Thyroid gland (tissue), 4 donors: ENCODE results near the gene CMTM1. TPM values are rescaled to one million over a fixed set of nuclear protein-coding genes. Genes with fewer than 3 reads are reported as not detected.

Experiments used
- DNase-seq, 2 donors: peaks; one replicate each; pipeline ENCODE4 v3.0.0-alpha.2; 2019
- H3K27ac ChIP-seq, 3 donors: fragments of 200-600 bp; sonication (generic); 1 replicate in 2 of 3; 2 replicates in 1 of 3; pipeline ENCODE4 v1.5.1; 2016 to 2019; ENCODE audit warnings: mild to moderate bottlenecking in 1 of 3, moderate library complexity in 1 of 3
- H3K27me3 ChIP-seq: fragments of 200-600 bp; sonication (generic); one replicate; pipeline ENCODE4 v1.5.1; 2019
- H3K36me3 ChIP-seq, 2 donors: fragments of 200-600 bp; sonication (generic); one replicate each; pipeline ENCODE4 v1.5.1; 2016 to 2019
- H3K4me1 ChIP-seq, 2 donors: fragments of 200-600 bp; sonication (generic); one replicate each; pipeline ENCODE4 v1.5.1; 2017 to 2019
- H3K4me3 ChIP-seq, 3 donors: fragments of 200-600 bp; sonication (generic); replicated peaks in 1 of 3; 1 replicate in 2 of 3; 2 replicates in 1 of 3; pipeline ENCODE4 v1.5.1; 2016; ENCODE audit warnings: mild to moderate bottlenecking in 1 of 3
- H3K9me3 ChIP-seq: fragments of 200-600 bp; sonication (generic); one replicate; pipeline ENCODE4 v1.5.1; 2017
- POLR2A ChIP-seq, 2 donors: fragments of 450-650 bp; IDR thresholded peaks; one replicate each; pipeline ENCODE4 v1.6.1; 2017; ENCODE audit warnings: antibody characterized with exemption in 2 of 2, mild to moderate bottlenecking in 2 of 2, moderate library complexity in 1 of 2
- WGBS, 2 donors: methylation state at CpG; one replicate each; pipeline ENCODE4 v1.1.5; 2017; 5-methylcytosine and 5-hydroxymethylcytosine counted together
- intact Hi-C: fragments of 100-400 bp; cut with DNase I; formaldehyde crosslinking; loops from one replicate; pipeline ENCODE4 v1.15.1; 2023
- total RNA-seq, 4 donors: library from RNA; depleted of rRNA; stranded (reverse); fragments of >200 nt; gene quantifications; one replicate each; pipeline ENCODE4 v1.2.3, GENCODE V29; 2016
- TF ChIP-seq, protein P1 (sequence below), 6 experiments: fragments of 200-600 bp in 3 of 6; fragments of 450-650 bp in 3 of 6; sonication (generic) in 3 of 6; IDR thresholded peaks; one replicate each; pipeline ENCODE4 v1.5.1; 2016 to 2019; ENCODE audit warnings: antibody characterized with exemption in 6 of 6, mild to moderate bottlenecking in 2 of 6, inconsistent platforms in 1 of 6, moderate library complexity in 1 of 6

Gene CMTM1
- total RNA-seq, 4 donors from 2014 or later, result 3.8 TPM; not detected in 3

DNA sequence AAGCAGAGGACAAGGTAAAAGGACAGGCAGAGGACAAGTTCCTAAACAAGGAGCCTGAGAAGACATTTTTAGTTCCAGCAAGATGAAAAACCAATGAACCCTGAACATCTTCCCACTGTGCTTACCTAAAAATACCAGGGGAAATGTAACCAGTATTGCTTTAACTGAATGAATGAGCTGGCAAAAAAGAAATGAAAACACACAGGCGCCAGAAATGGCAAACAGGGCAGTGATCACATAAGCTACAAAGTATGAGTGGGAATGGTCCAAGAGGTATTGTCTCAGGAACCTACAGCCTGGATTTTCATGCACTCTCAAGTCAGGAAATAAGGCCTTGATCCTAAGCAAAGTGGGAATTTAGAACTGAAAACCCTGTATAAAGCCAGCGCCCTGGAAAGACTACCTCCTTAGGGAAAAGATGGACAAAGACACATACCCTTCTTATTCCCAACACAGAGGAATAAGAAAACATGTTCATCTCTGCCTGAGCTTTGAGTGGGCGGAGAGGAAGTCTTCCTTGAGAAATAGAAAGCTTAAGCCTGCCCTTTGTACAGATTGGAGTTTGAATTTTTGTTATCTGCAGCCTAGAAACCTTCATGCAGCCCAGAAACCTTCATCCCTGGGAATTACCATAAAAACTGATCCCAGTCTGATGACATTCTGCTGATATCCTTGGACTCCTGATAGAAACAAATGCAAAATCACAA is 15.2 kb downstream of the CMTM1 start:
- peak overlapping the region; percentile 24 to 71 (median 57) for H3K27ac ChIP-seq

DNA sequence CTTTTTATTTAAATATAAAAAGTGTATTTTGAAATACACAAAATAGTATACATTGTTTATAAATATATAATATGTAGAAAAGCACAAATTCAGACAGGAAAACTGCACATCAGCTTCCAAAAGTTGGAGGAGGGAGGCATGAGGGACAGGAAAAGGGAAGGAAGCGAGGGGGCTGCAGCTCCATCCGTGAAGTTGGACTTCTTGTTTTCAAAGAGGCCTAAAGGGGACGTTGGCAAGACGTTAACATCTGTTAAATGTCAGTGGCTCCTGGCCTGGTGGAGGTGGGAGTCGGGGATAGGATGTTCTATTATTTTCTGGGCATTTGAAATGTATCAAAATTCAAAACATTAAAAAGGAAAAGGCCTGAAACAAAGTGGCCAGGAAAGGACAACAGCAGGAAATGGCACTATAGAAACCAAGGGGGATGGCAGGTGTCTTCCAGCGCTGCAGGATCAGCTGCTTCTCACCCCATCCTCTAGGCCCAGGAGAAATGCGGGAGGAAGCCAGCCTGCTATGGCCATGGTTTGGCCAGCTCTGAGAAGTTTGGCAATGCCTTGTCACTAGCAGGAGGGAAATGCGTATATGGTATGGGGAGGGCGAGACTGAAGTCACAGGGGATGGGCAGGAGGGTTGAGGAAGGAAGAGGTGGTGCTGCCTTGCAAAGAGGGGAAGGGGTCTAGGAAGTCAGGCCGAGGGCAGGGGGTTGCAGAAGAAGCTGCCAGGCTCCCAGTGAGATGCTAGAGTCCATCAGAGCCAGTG is 19.4 kb downstream of the CMTM1 start:
- Histone ChIP-seq H3K27me3 (no peaks in the 10 kb centered on the region), H3K36me3 (peaks cover 0 to 6% of the 10 kb centered on the region in 2 donors), H3K9me3 (no peaks in the 10 kb centered on the region), H3K4me3 (no peak overlapping the region), H3K27ac (no peak overlapping the region), H3K4me1 (peaks cover 12 to 23% of the 10 kb centered on the region in 2 donors)
- WGBS, 2 donors, result 76 to 81% methylated on average over 10 of the region's 10 CpGs
- no peak for DNase-seq
- TF ChIP-seq, protein P1, sequence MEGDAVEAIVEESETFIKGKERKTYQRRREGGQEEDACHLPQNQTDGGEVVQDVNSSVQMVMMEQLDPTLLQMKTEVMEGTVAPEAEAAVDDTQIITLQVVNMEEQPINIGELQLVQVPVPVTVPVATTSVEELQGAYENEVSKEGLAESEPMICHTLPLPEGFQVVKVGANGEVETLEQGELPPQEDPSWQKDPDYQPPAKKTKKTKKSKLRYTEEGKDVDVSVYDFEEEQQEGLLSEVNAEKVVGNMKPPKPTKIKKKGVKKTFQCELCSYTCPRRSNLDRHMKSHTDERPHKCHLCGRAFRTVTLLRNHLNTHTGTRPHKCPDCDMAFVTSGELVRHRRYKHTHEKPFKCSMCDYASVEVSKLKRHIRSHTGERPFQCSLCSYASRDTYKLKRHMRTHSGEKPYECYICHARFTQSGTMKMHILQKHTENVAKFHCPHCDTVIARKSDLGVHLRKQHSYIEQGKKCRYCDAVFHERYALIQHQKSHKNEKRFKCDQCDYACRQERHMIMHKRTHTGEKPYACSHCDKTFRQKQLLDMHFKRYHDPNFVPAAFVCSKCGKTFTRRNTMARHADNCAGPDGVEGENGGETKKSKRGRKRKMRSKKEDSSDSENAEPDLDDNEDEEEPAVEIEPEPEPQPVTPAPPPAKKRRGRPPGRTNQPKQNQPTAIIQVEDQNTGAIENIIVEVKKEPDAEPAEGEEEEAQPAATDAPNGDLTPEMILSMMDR (IDR thresholded peaks at IDR 0.05), result no peak
- TF ChIP-seq POLR2A (IDR thresholded peaks at IDR 0.05), result no peak
- intact Hi-C loops, result no loop called here

More for the DNA sequence above, 15.2 kb downstream of the CMTM1 start:
- H3K36me3 ChIP-seq, result peaks cover 0 to 5% of the 10 kb centered on the region in 2 donors
- no peaks in the 10 kb centered on the region for H3K9me3 ChIP-seq
- peak in 1 of 2 donors; percentile 37 for DNase-seq
- no peaks in the 10 kb centered on the region for H3K27me3 ChIP-seq
- WGBS, 2 donors, result 60% methylated on average over 3 of the region's 3 CpGs
- TF ChIP-seq POLR2A (IDR thresholded peaks at IDR 0.05), result no peak
- TF ChIP-seq, protein P1 (IDR thresholded peaks at IDR 0.05), result no peak
- H3K4me3 ChIP-seq, result no peak overlapping the region
- intact Hi-C loops, result no loop called here
- peaks cover 15 to 34% of the 10 kb centered on the region in 2 donors for H3K4me1 ChIP-seq

DNA sequence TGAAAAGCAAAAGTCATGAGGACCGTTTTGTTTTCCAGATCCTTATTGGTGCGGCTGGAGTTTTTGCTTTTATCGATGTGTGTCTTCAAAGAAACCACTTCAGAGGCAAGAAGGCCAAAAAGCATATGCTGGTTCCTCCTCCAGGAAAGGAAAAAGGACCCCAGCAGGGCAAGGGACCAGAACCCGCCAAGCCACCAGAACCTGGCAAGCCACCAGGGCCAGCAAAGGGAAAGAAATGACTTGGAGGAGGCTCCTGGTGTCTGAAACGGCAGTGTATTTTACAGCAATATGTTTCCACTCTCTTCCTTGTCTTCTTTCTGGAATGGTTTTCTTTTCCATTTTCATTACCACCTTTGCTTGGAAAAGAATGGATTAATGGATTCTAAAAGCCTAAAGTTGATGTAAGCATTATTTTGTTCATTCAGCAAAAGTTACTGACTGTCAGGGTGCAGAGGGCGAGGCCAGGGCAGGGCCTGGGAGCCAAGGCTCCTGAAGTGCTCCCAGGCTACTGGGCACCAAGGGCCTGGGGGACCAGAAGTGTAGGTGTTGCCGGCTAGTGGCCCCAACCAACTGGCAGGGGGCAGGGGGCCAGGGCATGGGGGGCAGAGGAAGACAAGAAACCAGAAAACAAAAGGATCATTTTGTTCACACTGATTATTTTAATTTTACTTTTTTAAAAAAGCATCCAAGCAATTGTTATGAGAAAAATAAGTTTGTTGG is 21.8 kb downstream of the CMTM1 start:
- WGBS, 2 donors, result 67 to 74% methylated on average over 7 of the region's 7 CpGs
- DNase-seq, result no peak
- peaks cover 0 to 11% of the 10 kb centered on the region in 2 donors for H3K4me1 ChIP-seq
- no peaks in the 10 kb centered on the region for H3K27me3 ChIP-seq
- no peaks in the 10 kb centered on the region for H3K9me3 ChIP-seq
- H3K4me3 ChIP-seq, result no peak overlapping the region
- TF ChIP-seq, protein P1 (IDR thresholded peaks at IDR 0.05), result no peak
- TF ChIP-seq POLR2A (IDR thresholded peaks at IDR 0.05), result no peak
- H3K36me3 ChIP-seq, result peaks cover 0 to 6% of the 10 kb centered on the region in 2 donors
- no peak overlapping the region for H3K27ac ChIP-seq
- intact Hi-C loops, result no loop called here

DNA sequence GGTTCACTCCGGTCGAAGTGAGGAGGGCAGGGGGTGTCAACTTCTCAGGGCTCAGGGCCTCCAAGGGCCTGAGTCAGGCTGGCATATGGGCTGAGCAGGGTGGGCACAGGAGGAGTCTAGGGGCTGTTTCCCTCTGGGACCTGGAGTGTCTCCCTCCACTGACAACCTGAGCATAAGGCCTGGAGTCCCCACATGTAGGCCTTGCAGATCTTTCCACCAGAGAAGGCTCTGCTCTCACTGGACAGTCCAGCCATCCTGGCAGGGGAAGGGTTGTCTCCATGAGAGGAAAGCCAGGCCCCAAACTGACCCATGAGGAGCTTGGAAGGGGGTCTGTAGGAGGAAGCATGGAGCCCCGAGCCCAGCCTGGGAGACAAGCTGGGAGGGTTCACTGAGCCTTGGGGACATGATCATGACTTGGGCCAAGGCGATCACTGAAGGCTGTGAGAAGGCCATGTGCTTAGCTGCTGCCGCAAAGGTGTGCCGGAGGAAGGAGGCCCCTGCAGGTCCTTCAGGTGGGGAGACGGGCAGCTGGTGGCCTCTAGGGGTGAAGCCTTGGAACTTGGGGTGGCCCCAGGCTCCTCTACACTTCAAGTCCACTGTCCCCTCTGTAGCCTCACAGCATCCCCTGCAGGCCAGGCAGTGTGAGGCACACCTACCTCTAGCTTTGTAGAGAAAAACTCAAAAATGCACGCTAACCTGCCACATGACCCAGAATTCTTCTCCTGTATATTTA is 22.9 kb downstream of the CMTM1 start:
- Histone ChIP-seq H3K9me3 (no peaks in the 10 kb centered on the region), H3K36me3 (peaks cover 0 to 6% of the 10 kb centered on the region in 2 donors), H3K4me1 (peaks cover 0 to 11% of the 10 kb centered on the region in 2 donors), H3K27me3 (no peaks in the 10 kb centered on the region), H3K27ac (no peak overlapping the region), H3K4me3 (no peak overlapping the region)
- WGBS, 2 donors, result 94 to 95% methylated on average over 6 to 8 of the region's 8 CpGs
- intact Hi-C loops, result no loop called here
- peak in 1 of 2 donors; percentile 32 for DNase-seq
- no peak for TF ChIP-seq POLR2A (IDR thresholded peaks at IDR 0.05)
- TF ChIP-seq, protein P1 (IDR thresholded peaks at IDR 0.05), result peak in 4 of 6 experiments; percentile 24 to 50 (median 46)
